Measurements from ENCODE around the gene DERA.

DNA sequence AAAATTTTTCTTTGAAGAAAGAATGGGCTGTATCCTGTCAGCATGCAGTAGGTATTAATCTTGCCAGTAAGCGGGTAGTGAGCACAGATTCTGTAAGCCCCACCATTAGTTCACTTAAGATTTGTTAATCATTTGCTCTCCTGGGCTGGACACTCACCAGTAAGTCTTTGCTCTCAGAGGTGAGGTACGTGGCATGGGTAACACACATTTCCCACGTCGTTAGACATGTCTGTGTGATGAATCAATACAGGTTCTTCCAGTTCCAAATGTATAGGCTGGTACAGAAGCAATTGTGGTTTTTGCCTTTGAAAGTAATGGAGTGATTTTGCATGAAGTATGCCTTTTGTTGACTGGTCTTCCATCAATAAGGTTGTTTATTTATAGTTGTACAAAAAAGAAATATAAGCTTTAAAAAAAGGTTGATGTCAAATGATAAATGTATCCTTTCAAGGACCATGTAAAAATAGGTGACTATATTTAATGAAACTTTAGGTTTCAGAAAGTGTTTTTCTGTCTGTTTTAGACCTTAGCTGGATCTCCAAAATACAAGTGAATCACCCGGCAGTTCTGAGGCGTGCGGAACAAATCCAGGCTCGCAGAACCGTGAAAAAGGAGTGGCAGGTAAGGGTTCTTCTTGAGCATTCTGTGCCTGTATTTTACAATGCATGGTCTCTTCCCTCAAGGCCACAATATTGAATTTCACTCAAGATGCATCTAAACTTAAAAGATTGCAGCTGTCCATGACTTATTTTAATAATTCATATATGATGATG lies 45.5 kb downstream of the DERA start:
- TF ChIP-seq, protein P1, sequence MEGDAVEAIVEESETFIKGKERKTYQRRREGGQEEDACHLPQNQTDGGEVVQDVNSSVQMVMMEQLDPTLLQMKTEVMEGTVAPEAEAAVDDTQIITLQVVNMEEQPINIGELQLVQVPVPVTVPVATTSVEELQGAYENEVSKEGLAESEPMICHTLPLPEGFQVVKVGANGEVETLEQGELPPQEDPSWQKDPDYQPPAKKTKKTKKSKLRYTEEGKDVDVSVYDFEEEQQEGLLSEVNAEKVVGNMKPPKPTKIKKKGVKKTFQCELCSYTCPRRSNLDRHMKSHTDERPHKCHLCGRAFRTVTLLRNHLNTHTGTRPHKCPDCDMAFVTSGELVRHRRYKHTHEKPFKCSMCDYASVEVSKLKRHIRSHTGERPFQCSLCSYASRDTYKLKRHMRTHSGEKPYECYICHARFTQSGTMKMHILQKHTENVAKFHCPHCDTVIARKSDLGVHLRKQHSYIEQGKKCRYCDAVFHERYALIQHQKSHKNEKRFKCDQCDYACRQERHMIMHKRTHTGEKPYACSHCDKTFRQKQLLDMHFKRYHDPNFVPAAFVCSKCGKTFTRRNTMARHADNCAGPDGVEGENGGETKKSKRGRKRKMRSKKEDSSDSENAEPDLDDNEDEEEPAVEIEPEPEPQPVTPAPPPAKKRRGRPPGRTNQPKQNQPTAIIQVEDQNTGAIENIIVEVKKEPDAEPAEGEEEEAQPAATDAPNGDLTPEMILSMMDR (IDR thresholded peaks at IDR 0.05), result no peak
- TF ChIP-seq POLR2A (IDR thresholded peaks at IDR 0.05), result no peak
